GDM1 (cell line): ENCODE measurements around the gene PTCH2.

ENCODE experiments used
- DNase-seq: peaks from one replicate; lab custom pipeline; 2025; lab: John Stamatoyannopoulos, UW

PTCH2 gene

DNA sequence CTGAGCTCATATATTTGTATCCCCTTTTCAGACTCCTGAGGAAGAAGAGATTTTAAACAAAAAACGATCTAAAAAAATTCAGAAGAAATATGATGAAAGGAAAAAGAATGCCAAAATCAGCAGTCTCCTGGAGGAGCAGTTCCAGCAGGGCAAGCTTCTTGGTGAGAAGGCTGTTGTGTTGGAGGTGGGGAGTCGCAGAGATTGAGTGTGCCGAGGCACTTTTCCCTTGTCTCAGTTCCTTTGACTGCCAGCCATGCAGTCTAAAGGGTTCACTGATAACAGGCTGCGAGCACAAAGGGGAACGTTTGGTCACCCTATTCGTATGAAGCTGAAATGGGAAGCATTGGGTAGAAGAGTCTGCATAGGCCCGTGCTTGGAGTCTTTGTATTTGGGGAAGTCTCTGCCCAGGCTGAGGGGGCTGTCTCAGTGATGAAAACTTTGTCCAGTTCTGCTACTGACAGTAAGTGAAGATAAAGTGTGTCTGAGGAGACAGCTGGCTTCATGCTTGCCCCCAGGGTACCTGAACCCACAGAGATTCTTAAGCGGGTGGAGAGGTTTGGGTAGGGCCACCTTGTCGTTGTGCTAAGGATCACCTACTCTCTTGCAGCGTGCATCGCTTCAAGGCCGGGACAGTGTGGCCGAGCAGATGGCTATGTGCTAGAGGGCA lies 65.0 kb downstream of the PTCH2 start:
- DNase-seq = no peak

DNA sequence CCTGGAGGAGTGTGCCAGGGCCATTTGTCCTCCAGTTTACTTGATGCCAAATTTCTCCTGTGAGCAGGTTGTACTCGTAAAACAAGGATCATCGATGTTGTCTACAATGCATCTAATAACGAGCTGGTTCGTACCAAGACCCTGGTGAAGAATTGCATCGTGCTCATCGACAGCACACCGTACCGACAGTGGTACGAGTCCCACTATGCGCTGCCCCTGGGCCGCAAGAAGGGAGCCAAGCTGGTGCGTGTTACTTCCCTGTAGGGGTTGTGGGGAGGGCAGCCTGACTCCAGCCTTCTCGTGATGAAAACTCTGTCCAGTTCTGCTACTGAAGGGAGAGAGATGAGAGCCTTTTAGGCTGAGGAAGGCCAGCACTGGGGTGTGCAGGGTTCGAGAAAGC lies 65.5 kb downstream of the PTCH2 start:
- no peak for DNase-seq

DNA sequence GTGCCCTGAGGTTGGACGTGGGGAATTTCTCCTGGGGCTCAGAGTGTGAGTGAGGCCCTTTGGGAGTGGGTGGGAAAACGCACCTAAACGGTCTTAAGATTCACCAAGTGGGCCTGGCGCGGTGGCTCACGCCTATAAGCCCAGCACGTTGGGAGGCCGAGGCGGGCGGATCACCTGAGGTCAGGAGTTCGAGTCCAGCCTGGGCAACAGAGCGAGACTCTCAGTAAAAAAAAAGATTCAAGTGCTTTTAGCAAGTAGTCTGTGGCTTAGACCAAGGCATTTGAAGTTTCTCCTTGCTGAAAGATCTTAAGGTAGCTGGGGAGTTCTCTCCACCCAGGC lies 66.4 kb downstream of the PTCH2 start:
- DNase-seq = no peak

DNA sequence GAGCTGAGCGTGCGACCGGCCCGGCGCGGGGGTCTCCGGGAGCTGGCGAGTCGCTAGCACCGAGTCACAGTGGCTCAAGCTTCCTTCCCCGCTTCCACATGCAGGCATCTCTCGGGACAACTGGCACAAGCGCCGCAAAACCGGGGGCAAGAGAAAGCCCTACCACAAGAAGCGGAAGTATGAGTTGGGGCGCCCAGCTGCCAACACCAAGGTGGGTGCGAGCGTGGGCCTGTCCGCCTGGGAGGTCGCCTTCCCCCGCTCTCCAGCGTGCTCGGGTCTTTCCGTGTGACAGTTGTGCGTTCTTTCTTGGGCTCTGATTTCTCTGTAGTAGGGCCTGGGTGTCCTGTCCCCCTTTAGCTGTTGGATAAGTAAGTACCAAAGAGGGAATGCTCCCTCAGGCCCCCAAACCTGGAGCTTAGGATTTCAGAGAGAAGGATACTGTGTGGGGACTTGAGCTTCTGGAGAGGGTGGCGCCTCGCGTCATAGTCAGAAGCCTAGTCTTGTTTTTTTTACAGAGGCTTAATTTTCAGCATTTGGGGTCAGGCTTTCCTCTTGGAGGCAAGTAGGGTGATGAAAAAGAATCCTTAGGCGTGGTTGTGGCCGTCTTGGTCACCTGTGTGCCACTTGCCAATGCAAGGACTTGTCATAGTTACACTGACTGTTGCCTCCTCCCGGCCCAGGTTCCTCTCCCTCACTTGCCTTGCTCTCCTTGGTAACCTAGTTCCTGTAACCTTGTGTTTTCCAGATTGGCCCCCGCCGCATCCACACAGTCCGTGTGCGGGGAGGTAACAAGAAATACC lies 66.9 kb downstream of the PTCH2 start:
- no peak for DNase-seq

GRCh38 chr1:44775078-44775929 lies 67.7 kb downstream of the PTCH2 start, which contains the start of gene RPS8:
Gene RPS8, plus strand, starts transcription at chr1:44775540. Its CDS starts 57 bp downstream, at chr1:44775597.
- DNase-seq = peak; percentile 90
